Astrocyte (in vitro differentiated cells and primary cell): Measurements from ENCODE around the gene PRSS12. TPM values are rescaled to one million over a fixed set of nuclear protein-coding genes. Genes with fewer than 3 reads are reported as not detected.

Experiments used
- DNase-seq: peaks from one replicate; pipeline ENCODE4 v3.0.0-alpha.2; 2010; ENCODE audit warnings: low read depth
- FAIRE-seq: peaks from 2 replicates; lab custom pipeline; 2011; peaks lifted over from hg19 to GRCh38; lab: Jason Lieb, UNC
- H2AFZ ChIP-seq: 2 replicates; pipeline ENCODE4 v1.6.0; 2012; ENCODE audit warnings: low read depth, low read length, inconsistent platforms
- H3K27ac ChIP-seq: 2 replicates; pipeline ENCODE4 v1.5.1; 2011; ENCODE audit warnings: low read depth, low read length, inconsistent platforms
- H3K27me3 ChIP-seq: 2 replicates; pipeline ENCODE4 v1.6.0; 2011; ENCODE audit warnings: low read length, inconsistent platforms; ENCODE audit not compliant: insufficient read depth
- H3K36me3 ChIP-seq: 2 replicates; pipeline ENCODE4 v1.5.1; 2011; ENCODE audit warnings: low read length, inconsistent platforms; ENCODE audit not compliant: insufficient read depth
- H3K4me1 ChIP-seq: 2 replicates; pipeline ENCODE4 v1.5.1; 2011; ENCODE audit warnings: low read length, inconsistent platforms; ENCODE audit not compliant: insufficient read depth
- H3K4me2 ChIP-seq: 2 replicates; pipeline ENCODE4 v1.6.0; 2012; ENCODE audit warnings: low read length, inconsistent platforms
- H3K4me3 ChIP-seq: 2 replicates; pipeline ENCODE4 v1.5.1; 2011; ENCODE audit warnings: low read depth, mild to moderate bottlenecking, low read length, inconsistent platforms; ENCODE audit not compliant: insufficient read depth
- H3K79me2 ChIP-seq: 2 replicates; pipeline ENCODE4 v1.6.0; 2012; ENCODE audit warnings: mild to moderate bottlenecking, low read length, inconsistent platforms; ENCODE audit not compliant: insufficient read depth
- H3K9ac ChIP-seq: 2 replicates; pipeline ENCODE4 v1.6.0; 2012; ENCODE audit warnings: mild to moderate bottlenecking, low read length, inconsistent platforms
- H3K9me3 ChIP-seq: 2 replicates; pipeline ENCODE4 v1.5.1; 2012; ENCODE audit warnings: low read depth, mild to moderate bottlenecking, low read length, inconsistent platforms; ENCODE audit not compliant: insufficient read depth
- H4K20me1 ChIP-seq: 2 replicates; pipeline ENCODE4 v1.6.0; 2012; ENCODE audit warnings: low read length, inconsistent platforms; ENCODE audit not compliant: insufficient read depth
- H3K27ac Mint-ChIP-seq: one replicate; pipeline ENCODE4 v1.8.0; 2021; ENCODE audit warnings: mild to moderate bottlenecking, mixed read lengths; ENCODE audit not compliant: unreplicated experiment
- H3K27me3 Mint-ChIP-seq: one replicate; pipeline ENCODE4 v1.8.0; 2021; ENCODE audit warnings: low read depth, mixed read lengths; ENCODE audit not compliant: unreplicated experiment
- H3K36me3 Mint-ChIP-seq: one replicate; pipeline ENCODE4 v1.8.0; 2021; ENCODE audit warnings: low read depth, mixed read lengths; ENCODE audit not compliant: unreplicated experiment
- H3K4me1 Mint-ChIP-seq: one replicate; pipeline ENCODE4 v1.8.0; 2021; ENCODE audit warnings: low read depth, mixed read lengths; ENCODE audit not compliant: unreplicated experiment
- H3K4me3 Mint-ChIP-seq: one replicate; pipeline ENCODE4 v1.8.0; 2021; ENCODE audit warnings: mild to moderate bottlenecking, moderate library complexity, mixed read lengths; ENCODE audit not compliant: unreplicated experiment
- H3K9me3 Mint-ChIP-seq: one replicate; pipeline ENCODE4 v1.8.0; 2021; ENCODE audit warnings: mild to moderate bottlenecking, mixed read lengths; ENCODE audit not compliant: unreplicated experiment
- CTCF ChIP-seq: IDR thresholded peaks from 2 replicates; pipeline ENCODE4 v1.5.1; 2011; ENCODE audit warnings: low read depth, mild to moderate bottlenecking, inconsistent platforms, low read length, moderate library complexity; ENCODE audit not compliant: insufficient read depth
- EZH2 ChIP-seq: IDR thresholded peaks from 2 replicates; pipeline ENCODE4 v1.6.1; 2012; ENCODE audit warnings: mild to moderate bottlenecking, low read length, inconsistent platforms; ENCODE audit not compliant: insufficient read depth
- total RNA-seq: library from RNA; stranded (reverse); gene quantifications from 2 replicates; pipeline ENCODE4 v1.2.1, GENCODE V29; 2021

Gene PRSS12
- total RNA-seq, 1 donor from 2014 or later, result 4.1 TPM

GRCh38 chr4:118363166-118363565, 10.4 kb upstream of the PRSS12 start:
- Histone ChIP-seq H4K20me1 (no peaks in the 10 kb centered on the region), H3K4me3 (no peak overlapping the region), H3K36me3 (no peaks in the 10 kb centered on the region), H3K9me3 (no peaks in the 10 kb centered on the region), H3K9ac (no peak overlapping the region), H3K27me3 (no peaks in the 10 kb centered on the region), H3K27ac (no peak overlapping the region), H3K4me2 (no peak overlapping the region), H3K4me1 (no peaks in the 10 kb centered on the region), H2AFZ (no peak overlapping the region), H3K79me2 (no peaks in the 10 kb centered on the region)
- H3K27ac Mint-ChIP-seq, result no peak overlapping the region
- no peak for DNase-seq
- H3K27me3 Mint-ChIP-seq, result no peaks in the 10 kb centered on the region
- no peaks in the 10 kb centered on the region for H3K9me3 Mint-ChIP-seq
- H3K4me1 Mint-ChIP-seq, result no peaks in the 10 kb centered on the region
- no peaks in the 10 kb centered on the region for H3K36me3 Mint-ChIP-seq
- FAIRE-seq, result peak; percentile 54
- TF ChIP-seq CTCF (no peak), EZH2 (no peak)
- no peak overlapping the region for H3K4me3 Mint-ChIP-seq

DNA sequence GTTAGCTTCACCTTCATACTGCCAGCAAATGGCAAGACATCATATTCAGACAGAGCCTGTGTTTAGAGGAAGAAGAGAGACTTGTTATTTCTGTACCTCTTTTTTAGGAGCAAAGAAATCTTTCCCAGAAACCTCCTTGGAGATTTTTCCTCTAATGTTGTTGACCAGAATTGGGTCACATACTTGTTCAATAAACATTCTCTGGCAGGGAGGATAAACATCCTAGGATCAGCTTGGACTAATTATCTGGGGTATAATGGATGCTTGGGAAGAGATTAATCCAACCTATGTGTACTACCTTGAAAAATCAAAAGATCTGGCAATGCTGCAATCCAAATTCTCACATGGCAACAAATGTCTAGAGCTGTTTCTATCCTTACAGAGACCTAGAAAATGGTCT, 8.4 kb upstream of the PRSS12 start:
- FAIRE-seq (no peak), DNase-seq (no peak)
- H3K4me3 ChIP-seq, result no peak overlapping the region
- no peaks in the 10 kb centered on the region for H3K9me3 ChIP-seq
- H3K9ac ChIP-seq, result no peak overlapping the region
- no peak overlapping the region for H3K27ac ChIP-seq
- H2AFZ ChIP-seq, result no peak overlapping the region
- no peaks in the 10 kb centered on the region for H3K4me1 Mint-ChIP-seq
- no peaks in the 10 kb centered on the region for H3K79me2 ChIP-seq
- H3K9me3 Mint-ChIP-seq, result no peaks in the 10 kb centered on the region
- no peak overlapping the region for H3K4me3 Mint-ChIP-seq
- TF ChIP-seq CTCF, result no peak
- TF ChIP-seq EZH2, result no peak
- H3K27me3 ChIP-seq, result no peaks in the 10 kb centered on the region
- no peaks in the 10 kb centered on the region for H3K36me3 ChIP-seq
- H4K20me1 ChIP-seq, result no peaks in the 10 kb centered on the region
- no peaks in the 10 kb centered on the region for H3K4me1 ChIP-seq
- no peak overlapping the region for H3K4me2 ChIP-seq
- no peak overlapping the region for H3K27ac Mint-ChIP-seq
- no peaks in the 10 kb centered on the region for H3K36me3 Mint-ChIP-seq
- peaks cover under 1% of the 10 kb centered on the region for H3K27me3 Mint-ChIP-seq

DNA sequence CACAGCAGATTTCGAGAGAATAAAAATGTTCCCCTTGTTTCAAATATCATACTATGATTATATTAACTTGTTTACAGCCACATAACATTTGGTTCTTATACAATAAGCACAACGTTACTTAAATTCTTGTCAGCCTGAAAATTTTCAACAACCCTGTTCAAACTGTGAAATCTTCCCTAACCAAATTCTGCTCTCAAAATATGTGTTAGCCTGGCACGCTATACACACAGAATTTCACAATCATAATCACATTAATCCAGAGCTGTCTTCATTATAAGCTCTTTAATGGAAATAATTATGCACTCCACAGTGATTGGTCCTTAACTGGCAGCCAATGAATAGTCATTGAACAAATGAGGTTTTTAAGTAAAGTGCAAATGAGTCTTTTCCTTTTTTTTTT, 7.3 kb upstream of the PRSS12 start:
- no peaks in the 10 kb centered on the region for H4K20me1 ChIP-seq
- FAIRE-seq (no peak), DNase-seq (no peak)
- no peak overlapping the region for H2AFZ ChIP-seq
- no peaks in the 10 kb centered on the region for H3K9me3 Mint-ChIP-seq
- H3K9me3 ChIP-seq, result no peaks in the 10 kb centered on the region
- no peak overlapping the region for H3K4me2 ChIP-seq
- TF ChIP-seq EZH2 (no peak), CTCF (no peak)
- no peaks in the 10 kb centered on the region for H3K36me3 Mint-ChIP-seq
- H3K4me1 ChIP-seq, result no peaks in the 10 kb centered on the region
- no peak overlapping the region for H3K27ac ChIP-seq
- H3K27me3 ChIP-seq, result peaks cover 3% of the 10 kb centered on the region
- no peak overlapping the region for H3K27ac Mint-ChIP-seq
- no peak overlapping the region for H3K4me3 Mint-ChIP-seq
- peaks cover 11% of the 10 kb centered on the region for H3K27me3 Mint-ChIP-seq
- no peaks in the 10 kb centered on the region for H3K79me2 ChIP-seq
- H3K4me3 ChIP-seq, result no peak overlapping the region
- no peaks in the 10 kb centered on the region for H3K36me3 ChIP-seq
- no peak overlapping the region for H3K9ac ChIP-seq
- no peaks in the 10 kb centered on the region for H3K4me1 Mint-ChIP-seq
